Raji (cell line): Measurements from ENCODE around the gene ADGRA1.

Source experiments
- POLR2A ChIP-seq: IDR thresholded peaks from 2 replicates; pipeline ENCODE4 v1.6.1; 2011; ENCODE audit warnings: low read depth, low read length, control low read depth; ENCODE audit not compliant: insufficient read depth

Gene ADGRA1

DNA sequence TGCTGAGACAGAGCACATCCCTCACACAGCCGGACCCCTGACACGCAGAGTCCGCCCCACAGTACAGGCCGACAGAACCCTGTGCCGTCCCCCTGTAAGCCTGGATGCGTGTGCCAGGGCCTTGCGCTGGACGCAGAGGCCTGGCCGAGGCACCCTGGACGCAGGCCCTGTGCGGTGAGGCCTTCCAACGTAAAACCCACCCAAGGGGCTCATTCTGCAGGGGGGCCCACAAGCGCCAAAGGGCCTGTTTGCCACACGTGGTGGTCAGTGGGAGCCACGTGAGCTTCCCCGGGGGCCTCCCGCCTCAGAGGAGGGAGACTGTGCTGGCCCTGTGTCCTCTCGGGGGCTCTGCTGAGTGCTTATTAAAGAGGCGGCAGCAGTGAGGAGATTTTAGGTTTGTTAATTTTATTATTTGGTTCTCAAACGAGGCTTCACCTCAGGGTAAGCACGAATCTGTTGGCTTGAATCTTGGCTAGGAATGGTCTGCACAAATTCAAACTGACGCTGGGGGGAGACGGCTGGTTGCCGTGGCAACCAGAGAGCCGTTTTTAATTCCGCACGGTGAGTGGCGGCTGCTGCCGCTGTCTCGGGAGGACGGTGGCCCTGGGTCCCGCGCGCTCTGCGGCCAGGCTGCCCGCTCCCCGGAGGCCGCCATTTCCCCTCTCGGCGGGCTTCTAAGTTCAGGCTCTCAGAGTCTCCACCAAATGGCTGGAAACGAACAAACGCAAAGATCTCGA is 4.9 kb upstream of the ADGRA1 start:
- no peak for TF ChIP-seq POLR2A

DNA sequence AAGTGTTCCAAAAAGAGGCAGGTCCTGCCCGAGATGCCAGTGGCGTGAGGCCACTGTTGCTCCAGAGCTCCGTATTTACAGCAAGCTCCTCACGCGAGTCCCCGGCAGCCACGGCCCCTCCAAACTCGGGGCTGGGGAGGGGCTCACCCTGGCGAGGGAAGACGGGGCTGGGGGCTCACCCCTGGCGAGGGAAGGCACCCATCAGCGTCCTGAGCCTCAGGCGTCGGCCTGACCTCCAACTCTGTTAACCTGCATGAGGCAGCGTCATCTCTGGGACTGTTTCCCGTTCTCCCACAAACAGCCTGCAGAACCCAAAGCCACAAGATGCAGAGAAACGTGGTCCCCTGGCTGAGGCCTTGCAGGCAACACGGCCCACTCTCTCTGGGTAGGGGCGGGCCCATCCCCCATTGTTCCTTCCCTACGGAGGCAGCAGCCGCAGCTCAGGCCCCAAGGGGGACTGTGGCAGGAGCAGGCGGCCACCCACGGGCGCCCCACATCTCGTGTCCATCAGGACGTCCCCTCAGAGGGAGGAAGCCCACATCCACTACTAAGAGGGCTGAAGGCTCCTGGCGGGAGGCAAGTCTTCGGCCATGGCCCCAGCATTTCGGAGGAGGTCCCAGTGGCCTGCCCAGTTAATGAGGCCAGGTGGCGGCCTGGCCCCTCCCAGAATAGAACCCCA is 4.2 kb upstream of the ADGRA1 start:
- no peak for TF ChIP-seq POLR2A

GRCh38 chr10:133084491-133084890 is 3.2 kb upstream of the ADGRA1 start:
- no peak for TF ChIP-seq POLR2A

- TF ChIP-seq POLR2A, result no peak
Observed at GRCh38 chr10:133085251-133086125, 2.2 kb upstream of the ADGRA1 start.

- no peak for TF ChIP-seq POLR2A
Observed at GRCh38 chr10:133086247-133086646, 1.5 kb upstream of the ADGRA1 start.

GRCh38 chr10:133087045-133087678 is 562 bp upstream of the ADGRA1 start:
- no peak for TF ChIP-seq POLR2A

GRCh38 chr10:133088179-133088955 is 643 bp downstream of the ADGRA1 start:
- TF ChIP-seq POLR2A, result no peak

- TF ChIP-seq POLR2A, result no peak
Observed at GRCh38 chr10:133088956-133089800, 1.5 kb downstream of the ADGRA1 start.

GRCh38 chr10:133090101-133090500 is 2.4 kb downstream of the ADGRA1 start:
- no peak for TF ChIP-seq POLR2A

- TF ChIP-seq POLR2A, result no peak
Observed at GRCh38 chr10:133090654-133091053, 2.9 kb downstream of the ADGRA1 start.

DNA sequence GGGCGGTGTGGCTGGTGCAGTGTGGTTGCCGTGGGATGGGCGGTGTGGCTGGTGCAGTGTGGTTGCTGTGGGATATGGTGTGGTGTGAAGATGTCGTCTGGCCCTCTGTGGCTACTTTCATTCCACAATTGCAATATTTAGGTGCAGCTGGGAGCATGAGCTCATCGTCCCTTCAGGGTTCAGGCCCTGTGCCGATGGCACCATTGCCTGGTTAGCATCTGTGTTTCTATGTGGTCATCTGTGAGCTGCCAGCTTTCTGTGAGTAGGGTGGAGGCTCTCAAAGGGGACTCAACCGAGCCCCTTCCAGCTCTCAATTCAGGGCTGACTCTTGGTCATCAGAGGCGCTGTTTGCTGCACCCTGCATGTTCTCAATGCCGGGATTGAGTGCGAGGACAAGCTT is 3.6 kb downstream of the ADGRA1 start:
- TF ChIP-seq POLR2A, result no peak

DNA sequence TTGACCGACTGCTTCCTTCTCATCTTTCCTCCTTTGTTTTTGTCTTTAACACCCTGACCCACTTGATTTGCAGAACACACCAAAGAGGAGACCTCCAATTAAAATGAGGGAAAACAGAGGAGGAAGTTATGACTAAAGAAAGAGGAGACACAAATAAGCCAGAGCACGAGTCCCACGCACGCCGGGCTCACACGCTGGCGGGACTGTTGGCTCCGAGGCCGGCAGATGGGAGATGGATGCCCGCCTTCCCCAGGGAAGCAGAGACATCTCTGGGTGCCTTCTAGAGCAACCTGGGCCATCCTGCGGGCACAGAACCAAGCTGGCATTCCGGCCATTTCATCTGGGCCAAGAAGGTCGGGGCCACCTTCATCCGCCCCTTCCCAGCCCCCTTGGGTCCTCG is 5.6 kb downstream of the ADGRA1 start:
- TF ChIP-seq POLR2A, result no peak

DNA sequence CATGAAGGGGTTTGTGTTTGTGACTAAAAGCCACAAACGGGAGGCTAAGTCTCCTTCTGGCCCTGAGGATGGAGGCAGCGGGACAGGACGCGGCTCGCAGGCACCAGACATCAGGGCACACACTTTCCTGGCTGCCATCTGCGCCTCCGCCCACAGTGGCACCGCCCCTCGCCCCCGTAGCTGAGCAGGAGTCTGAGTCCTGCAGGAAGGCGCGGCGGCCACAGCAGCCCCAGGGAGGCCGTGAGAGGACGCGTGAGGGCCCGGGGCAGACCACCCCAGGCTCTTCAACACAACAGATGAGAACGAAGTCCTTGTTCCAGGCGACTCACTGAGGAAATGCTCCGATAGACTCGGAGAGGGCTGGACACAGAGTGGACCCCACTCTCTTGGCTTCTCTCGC is 6.6 kb downstream of the ADGRA1 start:
- no peak for TF ChIP-seq POLR2A

DNA sequence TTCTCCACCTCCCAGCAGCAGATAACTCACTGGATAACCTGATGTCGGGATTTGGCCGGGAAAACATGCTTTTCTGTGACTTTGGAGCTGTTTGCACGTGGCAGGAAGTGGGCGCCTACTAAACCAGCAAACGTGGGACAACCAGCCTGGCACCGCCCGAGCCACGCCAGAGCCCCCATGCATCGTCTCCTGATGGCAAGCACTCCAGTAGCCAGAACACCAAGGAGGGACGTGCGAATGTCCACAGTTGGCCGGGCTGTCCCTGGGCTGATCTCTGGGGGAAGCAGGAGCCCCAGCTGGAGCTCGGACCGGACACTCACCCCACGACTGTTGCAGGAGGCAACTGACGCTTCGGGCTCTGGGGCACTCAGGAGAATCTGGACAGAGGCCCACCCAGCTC is 7.1 kb downstream of the ADGRA1 start:
- no peak for TF ChIP-seq POLR2A

DNA sequence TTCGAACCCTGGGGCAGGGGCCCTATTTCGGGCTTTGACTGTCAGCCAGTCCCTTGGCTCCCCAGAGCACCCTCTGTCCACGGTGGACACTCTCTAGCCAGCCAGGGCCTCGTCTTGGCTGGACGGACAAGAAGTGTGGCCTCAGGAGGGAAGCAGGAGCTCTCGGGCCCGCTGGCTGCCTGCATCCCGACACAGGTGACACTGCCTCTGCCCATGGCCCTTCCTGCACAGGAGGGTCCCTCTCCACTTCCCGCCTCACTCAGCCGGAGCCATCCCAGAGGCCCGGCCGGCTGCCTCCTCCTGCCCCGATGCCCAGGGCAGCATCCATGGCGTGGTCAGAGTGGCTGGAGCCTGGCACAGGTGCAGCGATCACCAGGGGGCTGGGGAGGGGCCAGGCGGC is 7.9 kb downstream of the ADGRA1 start:
- TF ChIP-seq POLR2A, result no peak
